K562 (cell line): ENCODE results near the gene BCL2L15. TPM values are rescaled to one million over a fixed set of nuclear protein-coding genes. Genes with fewer than 3 reads are reported as not detected.

ENCODE experiments used
- ATAC-seq: fragments of 200-7000 bp; cut with Tn5 transposase; 3 replicates; pipeline ENCODE4 v1.9.1; 2020; ENCODE audit warnings: moderate library complexity
- BruUV-seq: library from RNA; stranded (reverse); fragments of 400-500 nt; replicated peaks from 2 replicates; lab custom pipeline; 2021; lab: Mats Ljungman, UMichigan
- CTCF ChIA-PET: fragments of 300-600 bp; formaldehyde crosslinking; extraction: SDS; loops from one replicate; lab custom pipeline; 2021; ENCODE audit warnings: low intra/inter-chr PET ratio; lab: Yijun Ruan, JAX
- POLR2A ChIA-PET: fragments of 300-600, 350-650 bp; sonication (Branson Sonifier 250); formaldehyde crosslinking; extraction: SDS; loops from one replicate; lab custom pipeline; 2021; ENCODE audit warnings: antibody characterized with exemption, inconsistent platforms; lab: Yijun Ruan, JAX
- DNase-seq, 4 experiments: peaks; one replicate each; pipeline versions ENCODE4 v3.0.0 to v3.0.0-alpha.2; 2011 to 2018; ENCODE audit warnings: low spot score in 3 of 4, mixed read lengths in 3 of 4; ENCODE audit errors: extremely low read depth in 1 of 4
- FAIRE-seq: peaks from 2 replicates; lab custom pipeline; 2011; peaks lifted over from hg19 to GRCh38; lab: Jason Lieb, UNC
- H2AFZ ChIP-seq: 2 replicates; pipeline ENCODE4 v1.6.0; 2011; ENCODE audit warnings: low read depth, low read length, control low read depth, inconsistent platforms
- H3K27ac ChIP-seq: fragments of 200-600 bp; 3 replicates; pipeline ENCODE4 v1.8.0; 2011; ENCODE audit warnings: low read depth, mild to moderate bottlenecking, control low read depth, inconsistent platforms, low read length, moderate library complexity, mixed read lengths; ENCODE audit errors: extremely low read depth
- H3K27me3 ChIP-seq, 2 experiments: fragments of 300-600 bp in 1 of 2; 2 replicates in 1 of 2; 3 replicates in 1 of 2; pipeline versions ENCODE4 v1.6.0 to v1.8.0; 2011; ENCODE audit warnings: inconsistent platforms in 2 of 2, low read length in 2 of 2, mild to moderate bottlenecking in 1 of 2, mixed read lengths in 1 of 2, moderate library complexity in 1 of 2; ENCODE audit not compliant: control insufficient read depth in 2 of 2, insufficient read depth in 2 of 2
- H3K36me3 ChIP-seq: fragments of 300-600 bp; 3 replicates; pipeline ENCODE4 v1.8.0; 2011; ENCODE audit warnings: mild to moderate bottlenecking, low read length, inconsistent platforms; ENCODE audit not compliant: control insufficient read depth, insufficient read depth
- H3K4me1 ChIP-seq, 2 experiments: fragments of 200-600 bp in 1 of 2; replicated peaks in 1 of 2; 2 replicates in 1 of 2; 3 replicates in 1 of 2; pipeline versions ENCODE4 v1.5.1 to v1.8.0; 2011; ENCODE audit warnings: inconsistent platforms in 2 of 2, low read length in 2 of 2, mild to moderate bottlenecking in 1 of 2, mixed read lengths in 1 of 2, moderate library complexity in 1 of 2; ENCODE audit not compliant: control insufficient read depth in 2 of 2, insufficient read depth in 2 of 2
- H3K4me2 ChIP-seq: 2 replicates; pipeline ENCODE4 v1.6.1; 2011; ENCODE audit warnings: low read length, control low read depth, inconsistent platforms, mixed read lengths; ENCODE audit not compliant: insufficient read depth
- H3K4me3 ChIP-seq: fragments of 200-600 bp; sonication (generic), shearing (Covaris generic); 2 replicates; pipeline ENCODE4 v1.5.1; 2016; ENCODE audit warnings: control low read depth, inconsistent platforms
- H3K79me2 ChIP-seq: fragments of 200-600 bp; 3 replicates; pipeline ENCODE4 v1.8.0; 2011; ENCODE audit warnings: low read length, inconsistent platforms; ENCODE audit not compliant: control insufficient read depth, insufficient read depth
- H3K9ac ChIP-seq, 2 experiments: 2 replicates each; pipeline versions ENCODE4 v1.6.0 to v1.6.1; 2011; ENCODE audit warnings: low read depth in 2 of 2, low read length in 2 of 2, control low read depth in 1 of 2, inconsistent platforms in 1 of 2, mild to moderate bottlenecking in 1 of 2, mixed read lengths in 1 of 2; ENCODE audit not compliant: insufficient read depth in 1 of 2
- H3K9me1 ChIP-seq: one replicate; pipeline ENCODE4 v1.6.0; 2011; ENCODE audit warnings: inconsistent platforms, mild to moderate bottlenecking, low read length, moderate library complexity; ENCODE audit not compliant: control insufficient read depth, insufficient read depth
- H3K9me3 ChIP-seq: replicated peaks from 2 replicates; pipeline ENCODE4 v1.5.1; 2011; ENCODE audit warnings: low read depth, low read length, inconsistent platforms; ENCODE audit not compliant: control insufficient read depth, insufficient read depth
- H4K20me1 ChIP-seq: replicated peaks from 2 replicates; pipeline ENCODE4 v1.6.1; 2011; ENCODE audit warnings: low read length, inconsistent platforms, mixed read lengths; ENCODE audit not compliant: control insufficient read depth, insufficient read depth
- CUX1 ChIP-seq: fragments of 200-800 bp; sonication (Bioruptor generic); IDR thresholded peaks from 2 replicates; pipeline ENCODE4 v1.6.1; 2016; ENCODE audit warnings: missing genetic modification characterization, missing compliant biosample characterization
- FOXK1 ChIP-seq: sonication (generic); formaldehyde crosslinking; IDR thresholded peaks from 2 replicates; pipeline ENCODE4 v1.8.0; 2022; ENCODE audit warnings: missing genetic modification reagents, mild to moderate bottlenecking, borderline replicate concordance
- ZBTB11 ChIP-seq, 3 experiments: fragments of 200-800 bp in 1 of 3; fragments of 250-450 bp in 1 of 3; fragments of 450-650 bp in 1 of 3; sonication (Bioruptor Pico) in 1 of 3; sonication (Bioruptor generic) in 1 of 3; formaldehyde crosslinking in 1 of 3; IDR thresholded peaks; 2 replicates each; pipeline versions ENCODE4 v1.6.1 to v1.8.0; 2016 to 2022; ENCODE audit warnings: mild to moderate bottlenecking in 2 of 3, missing genetic modification characterization in 2 of 3, missing compliant biosample characterization in 1 of 3, moderate library complexity in 1 of 3
- ZNF174 ChIP-seq: fragments of 250-450 bp; sonication (Bioruptor Pico); IDR thresholded peaks from 2 replicates; pipeline ENCODE4 v1.4.0; 2020; ENCODE audit warnings: mild to moderate bottlenecking
- ZNF717 ChIP-seq: fragments of 250-450 bp; sonication (Bioruptor Pico); IDR thresholded peaks from 2 replicates; pipeline ENCODE4 v1.5.0; 2021
- WGBS: fragments of 100-300 bp; shearing (Covaris generic); methylation state at CpG from one replicate; pipeline ENCODE4 v1.1.6; 2016; ENCODE audit warnings: low coverage, mixed read lengths; ENCODE audit not compliant: insufficient coverage; ENCODE audit errors: missing lambda C conversion rate; 5-methylcytosine and 5-hydroxymethylcytosine counted together
- in situ Hi-C: fragments of 300-500 bp; cut with MboI; formaldehyde crosslinking; loops from 4 replicates; pipeline ENCODE4 v1.15.0; 2018; ENCODE audit warnings: inconsistent platforms, mixed read lengths
- intact Hi-C: fragments of 100-400 bp; cut with micrococcal nuclease; formaldehyde crosslinking; loops from 2 replicates; pipeline ENCODE4 v1.14.2; 2022
- polyA plus RNA-seq, 8 experiments: library from polyadenylated mRNA; depleted of rRNA in 4 of 8; stranded (reverse) in 5 of 8; unstranded in 3 of 8; fragments of >200 nt; fragmentation: Nextera tagmentation in 2 of 8; fragmentation: Illumina TruSeq in 1 of 8; extraction: Ambion mirVana in 2 of 8; extraction: Trizol in 1 of 8; gene quantifications; 2 replicates each; pipeline versions ENCODE4 v1.2.1 to v1.2.3, GENCODE V29; 2011 to 2014; ENCODE audit warnings: inconsistent platforms in 1 of 8, missing spikeins in 1 of 8
- total RNA-seq, 7 experiments: library from RNA; depleted of rRNA in 6 of 7; stranded (reverse); fragments of >200 nt in 6 of 7; fragmentation: Illumina TruSeq in 2 of 7; extraction: Trizol in 2 of 7; gene quantifications; 2 replicates each; pipeline versions ENCODE4 v1.2.1 to v1.2.3, GENCODE V29; 2011 to 2021; ENCODE audit warnings: low replicate concordance in 1 of 7

BCL2L15 gene
- total and polyA plus RNA-seq, 9 of the 15 experiments (the other 6 are each of a cell fraction or from before 2014, with no cell fraction given), result 0.06 to 0.42 (median 0.28) TPM; not detected in 1

- BruUV-seq, result TSS peak; percentile 63
- ChIA-PET CTCF (no interaction called here), POLR2A (interaction anchor here (1.3 to 1.6 kb wide), 4 partner anchors 11 to 16 kb away, joined by 3 to 6 read pairs (median 6); partner anchors contain the start of gene BCL2L15)
- no peak for DNase-seq
- H3K9me1 ChIP-seq, result no peaks in the 10 kb centered on the region
- 0 out of 2 replicates have a peak overlapping the region, but pooled peaks have one; percentile 9 for H2AFZ ChIP-seq
- FAIRE-seq, result no peak
- H3K79me2 ChIP-seq, result no peaks in the 10 kb centered on the region
- H3K4me3 ChIP-seq, result no peak overlapping the region
- peaks cover 0 to 32% of the 10 kb centered on the region in 2 experiments; a peak in 4 of 5 replicates for H3K4me1 ChIP-seq
- 58% methylated on average over 3 of the region's 3 CpGs for WGBS
- peak overlapping the region; percentile 33; the same call in 1 of the 3 replicates for H3K27ac ChIP-seq
- H3K36me3 ChIP-seq, result no peaks in the 10 kb centered on the region
- no peaks in the 10 kb centered on the region for H3K9me3 ChIP-seq
- TF ChIP-seq FOXK1 (CRISPR knock-in tag) (no peak), CUX1 (CRISPR knock-in tag) (0 out of 2 replicates have a peak, but pooled peaks have one; percentile 52), ZNF174 (CRISPR knock-in tag) (no peak), ZBTB11 (CRISPR knock-in tag; IDR thresholded peaks at IDR 0.05) (0 out of 6 replicates have a peak, but pooled peaks of 1 of the 3 experiments have one; percentile 18), ZNF717 (CRISPR knock-in tag) (no peak)
- no peaks in the 10 kb centered on the region for H4K20me1 ChIP-seq
- in situ Hi-C loops, result no loop called here
- H3K27me3 ChIP-seq, result no peaks in the 10 kb centered on the region
- ATAC-seq, result no peak
- H3K9ac ChIP-seq, result no peak overlapping the region
- no peak overlapping the region for H3K4me2 ChIP-seq
- intact Hi-C loops, result no loop called here
Observed at GRCh38 chr1:113870778-113871177, 16.6 kb downstream of the BCL2L15 start.
